A673 (cell line): ENCODE results near the gene GOLGA8B.
"Not testable (repeated sequence)": the region's sequence is repeated elsewhere in the genome, so short reads cannot be mapped to it uniquely, and the experiment has no call there.

Experiments
- CTCF ChIP-seq: fragments of 300-800, 200-600 bp; sonication (generic); conservative IDR thresholded peaks from 2 replicates; pipeline ENCODE4 v1.5.1; 2017; ENCODE audit warnings: low read depth, mild to moderate bottlenecking, antibody characterized with exemption, low read length, moderate library complexity, mixed read lengths
- EZH2 ChIP-seq: fragments of 200-600 bp; sonication (generic); IDR thresholded peaks from 2 replicates; pipeline ENCODE4 v1.6.1; 2017; ENCODE audit warnings: borderline replicate concordance, low read depth, mild to moderate bottlenecking, mixed read lengths, antibody characterized with exemption, low read length; ENCODE audit not compliant: poor library complexity, severe bottlenecking

GRCh38 chr15:34567174-34567573 lies 16.3 kb downstream of the GOLGA8B start:
- not testable (repeated sequence) for TF ChIP-seq CTCF, EZH2
